IMR-90 (cell line): ENCODE results near the gene UBE2V1. TPM values are rescaled to one million over a fixed set of nuclear protein-coding genes. Genes with fewer than 3 reads are reported as not detected.

Experiments
- ATAC-seq: fragments of 200-7000 bp; cut with Tn5 transposase; 2 replicates; pipeline ENCODE4 v1.9.1; 2020; ENCODE audit warnings: low read depth, mild to moderate bottlenecking, moderate library complexity
- BruUV-seq: library from RNA; stranded (reverse); fragments of 400-500 nt; replicated peaks from 2 replicates; lab custom pipeline; 2021; lab: Mats Ljungman, UMichigan
- CTCF ChIA-PET: fragments of 300-600 bp; formaldehyde crosslinking; extraction: SDS; loops from one replicate; lab custom pipeline; 2021; ENCODE audit warnings: antibody characterized with exemption; lab: Yijun Ruan, JAX
- POLR2A ChIA-PET: fragments of 300-600 bp; sonication (Branson Sonifier 250); formaldehyde crosslinking; loops from one replicate; lab custom pipeline; 2022; ENCODE audit warnings: antibody characterized with exemption; ENCODE audit not compliant: unreplicated experiment; lab: Charles Lee
- DNase-seq: peaks from one replicate; pipeline ENCODE4 v3.0.0; 2013
- H2AFZ ChIP-seq: replicated peaks from 2 replicates; pipeline ENCODE3; 2013; ENCODE audit warnings: low read length, mild to moderate bottlenecking; ENCODE audit not compliant: poor library complexity
- H2AK5ac ChIP-seq: 2 replicates; pipeline ENCODE4 v1.6.1; 2013; ENCODE audit warnings: low read depth, low read length, inconsistent platforms
- H2AK9ac ChIP-seq: replicated peaks from 2 replicates; pipeline ENCODE3; 2013; ENCODE audit warnings: mild to moderate bottlenecking, low read depth, low read length, moderate library complexity; ENCODE audit not compliant: poor library complexity
- H2BK120ac ChIP-seq: 2 replicates; pipeline ENCODE4 v1.6.1; 2013; ENCODE audit warnings: low read depth, low read length, inconsistent platforms
- H2BK15ac ChIP-seq: 3 replicates; pipeline ENCODE4 v1.6.1; 2013; ENCODE audit warnings: low read depth, low read length, inconsistent platforms
- H2BK20ac ChIP-seq: 2 replicates; pipeline ENCODE4 v1.6.1; 2013; ENCODE audit warnings: low read depth, mild to moderate bottlenecking, inconsistent platforms, low read length, moderate library complexity
- H2BK5ac ChIP-seq: 2 replicates; pipeline ENCODE4 v1.6.1; 2013; ENCODE audit warnings: mild to moderate bottlenecking, low read depth, low read length, inconsistent platforms; ENCODE audit not compliant: poor library complexity, severe bottlenecking
- H3K14ac ChIP-seq: replicated peaks from 2 replicates; pipeline ENCODE4 v1.6.1; 2013; ENCODE audit warnings: low read depth, low read length, inconsistent platforms
- H3K18ac ChIP-seq: 2 replicates; pipeline ENCODE4 v1.6.1; 2013; ENCODE audit warnings: low read depth, low read length, control low read depth
- H3K23ac ChIP-seq: 2 replicates; pipeline ENCODE4 v1.6.1; 2013; ENCODE audit warnings: low read depth, low read length, inconsistent platforms
- H3K27ac ChIP-seq: 2 replicates; pipeline ENCODE4 v1.5.1; 2013; ENCODE audit warnings: mild to moderate bottlenecking, control low read depth, low read length; ENCODE audit not compliant: insufficient read depth
- H3K27me3 ChIP-seq: 2 replicates; pipeline ENCODE4 v1.6.1; 2013; ENCODE audit warnings: low read length; ENCODE audit not compliant: control insufficient read depth, insufficient read depth
- H3K36me3 ChIP-seq: 2 replicates; pipeline ENCODE4 v1.6.1; 2013; ENCODE audit warnings: low read length, mixed read lengths; ENCODE audit not compliant: control insufficient read depth, insufficient read depth
- H3K4ac ChIP-seq: 2 replicates; pipeline ENCODE4 v1.6.1; 2013; ENCODE audit warnings: low read depth, low read length, inconsistent platforms
- H3K4me1 ChIP-seq: 2 replicates; pipeline ENCODE4 v1.6.1; 2013; ENCODE audit warnings: low read length, mixed read lengths; ENCODE audit not compliant: control insufficient read depth, insufficient read depth
- H3K4me2 ChIP-seq: 2 replicates; pipeline ENCODE4 v1.6.1; 2013; ENCODE audit warnings: low read depth, mild to moderate bottlenecking, control low read depth, low read length, moderate library complexity
- H3K4me3 ChIP-seq: 2 replicates; pipeline ENCODE4 v1.5.1; 2013; ENCODE audit warnings: low read depth, mild to moderate bottlenecking, control low read depth, low read length, moderate library complexity; ENCODE audit not compliant: insufficient read depth
- H3K56ac ChIP-seq: 2 replicates; pipeline ENCODE4 v1.6.1; 2013; ENCODE audit warnings: low read length, inconsistent platforms; ENCODE audit not compliant: insufficient read depth; ENCODE audit errors: extremely low read depth
- H3K79me1 ChIP-seq, 2 experiments: 2 replicates each; pipeline ENCODE4 v1.6.1; 2013; ENCODE audit warnings: low read length in 2 of 2, inconsistent platforms in 1 of 2, low read depth in 1 of 2
- H3K9ac ChIP-seq: 2 replicates; pipeline ENCODE4 v1.6.1; 2013; ENCODE audit warnings: low read depth, low read length, control low read depth
- H3K9me1 ChIP-seq: 2 replicates; pipeline ENCODE4 v1.6.1; 2013; ENCODE audit warnings: low read length, inconsistent platforms; ENCODE audit not compliant: insufficient read depth
- H3K9me3 ChIP-seq: 2 replicates; pipeline ENCODE4 v1.6.1; 2013; ENCODE audit warnings: low read length; ENCODE audit not compliant: control insufficient read depth, insufficient read depth
- H4K20me1 ChIP-seq: 2 replicates; pipeline ENCODE4 v1.6.1; 2013; ENCODE audit warnings: low read length, inconsistent platforms; ENCODE audit not compliant: insufficient read depth
- H4K5ac ChIP-seq: 2 replicates; pipeline ENCODE4 v1.6.1; 2013; ENCODE audit warnings: mild to moderate bottlenecking, low read depth, low read length, control low read depth
- H4K8ac ChIP-seq, 2 experiments: 2 replicates each; pipeline ENCODE4 v1.6.1; 2013; ENCODE audit warnings: low read depth in 2 of 2, low read length in 2 of 2, control low read depth in 1 of 2, inconsistent platforms in 1 of 2
- H4K91ac ChIP-seq: 2 replicates; pipeline ENCODE4 v1.6.1; 2013; ENCODE audit warnings: low read depth, low read length, inconsistent platforms; ENCODE audit not compliant: insufficient read depth
- BHLHE40 ChIP-seq: fragments of 150-350 bp; IDR thresholded peaks from 2 replicates; pipeline ENCODE4 v1.6.1; 2016; ENCODE audit warnings: mild to moderate bottlenecking, low read depth, low read length
- CEBPB ChIP-seq: IDR thresholded peaks from 2 replicates; pipeline ENCODE4 v1.6.1; 2012; ENCODE audit warnings: low read depth, low read length, improper control_type of control experiment
- CHD1 ChIP-seq: IDR thresholded peaks from 2 replicates; pipeline ENCODE4 v1.6.1; 2012; ENCODE audit warnings: low read depth, low read length, improper control_type of control experiment
- FOS ChIP-seq: fragments of 150-350 bp; IDR thresholded peaks from 2 replicates; pipeline ENCODE4 v1.6.1; 2016; ENCODE audit warnings: low read depth, low read length
- MAFK ChIP-seq: IDR thresholded peaks from 2 replicates; pipeline ENCODE4 v1.6.1; 2012; ENCODE audit warnings: low read depth, low read length, improper control_type of control experiment
- MAZ ChIP-seq: IDR thresholded peaks from 2 replicates; pipeline ENCODE4 v1.6.1; 2012; ENCODE audit warnings: low read depth, mild to moderate bottlenecking, low read length, improper control_type of control experiment, moderate library complexity, borderline replicate concordance
- POLR2A ChIP-seq: IDR thresholded peaks from 2 replicates; pipeline ENCODE4 v1.6.1; 2012; ENCODE audit warnings: mild to moderate bottlenecking, low read depth, low read length
- RAD21 ChIP-seq: IDR thresholded peaks from 2 replicates; pipeline ENCODE4 v1.6.1; 2012; ENCODE audit warnings: low read length, improper control_type of control experiment
- RCOR1 ChIP-seq: IDR thresholded peaks from 2 replicates; pipeline ENCODE4 v1.6.1; 2012; ENCODE audit warnings: mild to moderate bottlenecking, low read length, improper control_type of control experiment; ENCODE audit not compliant: insufficient replicate concordance
- RFX5 ChIP-seq: IDR thresholded peaks from 2 replicates; pipeline ENCODE4 v1.8.0; 2012; ENCODE audit warnings: low read depth, mild to moderate bottlenecking, low read length, moderate library complexity
- SMC3 ChIP-seq: fragments of 150-350 bp; IDR thresholded peaks from 2 replicates; pipeline ENCODE4 v1.6.1; 2016; ENCODE audit warnings: low read depth, mild to moderate bottlenecking, antibody characterized with exemption, low read length, moderate library complexity
- WGBS, 2 experiments: methylation state at CpG; one replicate each; pipeline versions ENCODE4 v1.1.5 to v1.1.7; 2013; ENCODE audit warnings: missing lambda C conversion rate in 2 of 2; ENCODE audit not compliant: insufficient read length in 1 of 2; ENCODE audit errors: extremely low coverage in 2 of 2; 5-methylcytosine and 5-hydroxymethylcytosine counted together
- dilution Hi-C: fragments of 300-500 bp; cut with HindIII; formaldehyde crosslinking; loops from one replicate; pipeline ENCODE4 v1.14.3; 2018; ENCODE audit warnings: low sequenced_read_pairs; ENCODE audit not compliant: unreplicated experiment
- in situ Hi-C: fragments of 300-500 bp; cut with MboI; formaldehyde crosslinking; loops from 3 replicates; pipeline ENCODE4 v1.14.3; 2019; ENCODE audit warnings: low sequenced_read_pairs, inconsistent platforms, mixed read lengths
- intact Hi-C: fragments of 100-400 bp; cut with micrococcal nuclease; formaldehyde crosslinking; loops from 2 replicates; pipeline ENCODE4 v1.10.0; 2022
- polyA plus RNA-seq, 3 experiments: library from polyadenylated mRNA; depleted of rRNA; stranded (reverse); fragments of >200 nt; gene quantifications; 2 replicates each; pipeline ENCODE4 v1.2.3, GENCODE V29; 2012; ENCODE audit warnings: low replicate concordance in 1 of 3
- total RNA-seq: library from RNA; depleted of rRNA; stranded (reverse); fragments of >200 nt; gene quantifications from 2 replicates; pipeline ENCODE4 v1.2.3, GENCODE V29; 2012
- TF ChIP-seq, protein P1 (sequence below): conservative IDR thresholded peaks from 2 replicates; pipeline ENCODE4 v1.5.1; 2012; ENCODE audit warnings: mild to moderate bottlenecking, low read depth, low read length, improper control_type of control experiment
- TF ChIP-seq, protein P2 (sequence below): fragments of 150-350 bp; IDR thresholded peaks from 2 replicates; pipeline ENCODE4 v1.6.1; 2016; ENCODE audit warnings: low read depth, mild to moderate bottlenecking, low read length, moderate library complexity, borderline replicate concordance

Gene UBE2V1
- total and polyA plus RNA-seq, 2 of the 4 experiments (the other 2 are of a cell fraction): 20.1 to 138 TPM

DNA sequence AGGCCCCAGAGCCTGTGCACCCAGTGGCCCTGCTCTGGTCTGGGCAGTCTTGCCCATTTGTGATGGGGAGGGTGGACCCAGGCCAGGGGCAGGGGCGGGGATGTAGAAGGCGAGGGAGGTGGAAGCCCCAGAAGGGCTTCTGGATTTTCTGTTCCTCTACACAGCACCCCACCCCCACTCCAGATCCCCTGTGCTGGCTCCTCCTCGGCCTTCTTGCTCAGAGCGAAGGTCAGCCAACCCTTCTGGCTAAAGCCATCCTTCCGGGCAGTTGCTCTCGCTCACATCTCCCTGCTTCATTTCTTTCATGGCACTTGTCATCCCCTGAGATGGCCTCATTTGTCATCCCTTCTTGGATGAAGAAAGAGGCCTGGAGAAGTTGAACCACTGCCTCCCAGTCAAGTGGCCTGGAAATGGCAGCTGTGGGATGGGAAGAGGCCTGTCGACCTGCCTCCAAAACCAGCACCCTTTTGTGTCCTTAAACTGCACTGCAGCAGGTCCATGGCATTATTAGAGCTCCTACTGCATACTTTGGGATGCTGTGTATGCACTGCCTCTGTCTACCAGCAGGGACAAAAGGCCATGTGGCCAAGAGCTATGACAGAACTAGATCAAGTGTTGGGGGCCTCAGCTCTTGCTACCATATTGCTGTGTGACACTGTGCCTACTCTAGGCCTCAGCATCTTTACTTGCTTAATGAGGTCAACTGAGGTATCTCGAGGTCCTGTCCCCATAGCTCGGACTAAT, 20.7 kb upstream of the UBE2V1 start (continued):
- TF ChIP-seq CHD1: no peak

DNA sequence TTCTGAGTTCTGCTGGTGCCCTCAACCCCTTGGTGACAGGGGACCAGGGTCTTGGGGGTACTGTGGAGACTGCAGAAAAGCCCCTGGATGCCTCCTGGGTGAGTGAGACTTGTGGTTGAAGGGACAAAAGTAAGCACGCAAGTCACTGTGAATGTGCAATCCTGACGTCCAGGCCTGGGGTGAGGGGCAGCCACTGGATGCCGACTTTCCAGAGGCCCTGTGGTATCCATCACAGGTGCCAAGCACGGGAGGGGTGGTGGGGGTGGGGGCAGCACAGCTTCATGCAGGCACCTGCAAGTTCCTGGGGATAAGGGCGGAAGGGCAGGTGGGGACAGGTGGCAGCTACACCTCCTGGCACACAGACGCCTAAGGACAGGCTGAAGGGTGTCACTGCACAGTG, 20.1 kb upstream of the UBE2V1 start:
- POLR2A ChIA-PET: no interaction called here
- intact Hi-C loops: no loop called here
- TF ChIP-seq MAZ: no peak
- TF ChIP-seq FOS: no peak
- no peak for TF ChIP-seq MAFK
- no peak for TF ChIP-seq POLR2A
- TF ChIP-seq, protein P1, sequence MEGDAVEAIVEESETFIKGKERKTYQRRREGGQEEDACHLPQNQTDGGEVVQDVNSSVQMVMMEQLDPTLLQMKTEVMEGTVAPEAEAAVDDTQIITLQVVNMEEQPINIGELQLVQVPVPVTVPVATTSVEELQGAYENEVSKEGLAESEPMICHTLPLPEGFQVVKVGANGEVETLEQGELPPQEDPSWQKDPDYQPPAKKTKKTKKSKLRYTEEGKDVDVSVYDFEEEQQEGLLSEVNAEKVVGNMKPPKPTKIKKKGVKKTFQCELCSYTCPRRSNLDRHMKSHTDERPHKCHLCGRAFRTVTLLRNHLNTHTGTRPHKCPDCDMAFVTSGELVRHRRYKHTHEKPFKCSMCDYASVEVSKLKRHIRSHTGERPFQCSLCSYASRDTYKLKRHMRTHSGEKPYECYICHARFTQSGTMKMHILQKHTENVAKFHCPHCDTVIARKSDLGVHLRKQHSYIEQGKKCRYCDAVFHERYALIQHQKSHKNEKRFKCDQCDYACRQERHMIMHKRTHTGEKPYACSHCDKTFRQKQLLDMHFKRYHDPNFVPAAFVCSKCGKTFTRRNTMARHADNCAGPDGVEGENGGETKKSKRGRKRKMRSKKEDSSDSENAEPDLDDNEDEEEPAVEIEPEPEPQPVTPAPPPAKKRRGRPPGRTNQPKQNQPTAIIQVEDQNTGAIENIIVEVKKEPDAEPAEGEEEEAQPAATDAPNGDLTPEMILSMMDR: no peak
- TF ChIP-seq SMC3: no peak
- no peak for TF ChIP-seq RFX5
- TF ChIP-seq, protein P2, sequence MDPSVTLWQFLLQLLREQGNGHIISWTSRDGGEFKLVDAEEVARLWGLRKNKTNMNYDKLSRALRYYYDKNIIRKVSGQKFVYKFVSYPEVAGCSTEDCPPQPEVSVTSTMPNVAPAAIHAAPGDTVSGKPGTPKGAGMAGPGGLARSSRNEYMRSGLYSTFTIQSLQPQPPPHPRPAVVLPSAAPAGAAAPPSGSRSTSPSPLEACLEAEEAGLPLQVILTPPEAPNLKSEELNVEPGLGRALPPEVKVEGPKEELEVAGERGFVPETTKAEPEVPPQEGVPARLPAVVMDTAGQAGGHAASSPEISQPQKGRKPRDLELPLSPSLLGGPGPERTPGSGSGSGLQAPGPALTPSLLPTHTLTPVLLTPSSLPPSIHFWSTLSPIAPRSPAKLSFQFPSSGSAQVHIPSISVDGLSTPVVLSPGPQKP: no peak
- no peak for TF ChIP-seq CHD1
- TF ChIP-seq CEBPB: no peak
- TF ChIP-seq RAD21: no peak
- no peak for TF ChIP-seq RCOR1
- no peak for TF ChIP-seq BHLHE40

More for the DNA sequence above, 20.1 kb upstream of the UBE2V1 start:
- H3K9me1 ChIP-seq: peaks cover 47% of the 10 kb centered on the region
- H4K20me1 ChIP-seq: peaks cover 34% of the 10 kb centered on the region; the same call in 1 of the 2 replicates
- H3K4me1 ChIP-seq: peaks cover 15% of the 10 kb centered on the region
- CTCF ChIA-PET: no interaction called here
- H3K27me3 ChIP-seq: no peaks in the 10 kb centered on the region
- no peak overlapping the region for H2AK9ac ChIP-seq
- H3K4ac ChIP-seq: peak overlapping the region; percentile 13; the same call in 1 of the 2 replicates
- no peak overlapping the region for H3K18ac ChIP-seq
- no peak for ATAC-seq
- no peak overlapping the region for H3K23ac ChIP-seq
- 95% methylated on average over 4 of the region's 6 CpGs; no CpG with 5 or more reads in 1 of the 2 experiments for WGBS, 2 experiments
- peaks cover 32 to 93% of the 10 kb centered on the region in 2 experiments for H3K79me1 ChIP-seq
- H3K14ac ChIP-seq: no peak overlapping the region
- no peak overlapping the region for H2BK5ac ChIP-seq
- no peak overlapping the region for H4K91ac ChIP-seq
- no peak overlapping the region for H3K56ac ChIP-seq
- H2BK20ac ChIP-seq: no peak overlapping the region
- no peak overlapping the region for H2AFZ ChIP-seq
- no peak overlapping the region for H4K5ac ChIP-seq
- H3K27ac ChIP-seq: no peak overlapping the region
- H3K4me2 ChIP-seq: no peak overlapping the region
- no peak overlapping the region for H2BK120ac ChIP-seq
- no peak overlapping the region; a peak in 1 of 4 replicates for H4K8ac ChIP-seq
- H2BK15ac ChIP-seq: no peak overlapping the region
- dilution Hi-C loops (no loop called here), in situ Hi-C loops (no loop called here)
- no peak overlapping the region for H3K4me3 ChIP-seq
- BruUV-seq: no TSS peak
- H3K9me3 ChIP-seq: no peaks in the 10 kb centered on the region
- H2AK5ac ChIP-seq: no peak overlapping the region; the same call in 1 of the 2 replicates
- H3K9ac ChIP-seq: no peak overlapping the region
- DNase-seq: no peak
- peaks cover 46% of the 10 kb centered on the region for H3K36me3 ChIP-seq
